WTC11 (cell line): Measurements from ENCODE around the gene LMF2. TPM values are rescaled to one million over a fixed set of nuclear protein-coding genes. Genes with fewer than 3 reads are reported as not detected.
A peak's percentile ranks its signal among the peaks of the same experiment; 100 is the strongest.

Experiments used
- ATAC-seq: fragments of 200-7000 bp; cut with Tn5 transposase; 2 replicates; pipeline ENCODE4 v1.10.0; 2021; ENCODE audit warnings: mild to moderate bottlenecking, moderate library complexity
- Bru-seq: library from RNA; stranded (reverse); fragments of 400-500 nt; gene quantifications from one replicate; lab custom pipeline; 2021; lab: Mats Ljungman, UMichigan
- CTCF ChIA-PET: fragments of 300-600 bp; sonication (Branson Sonifier 250); formaldehyde crosslinking; loops from one replicate; lab custom pipeline; 2021; ENCODE audit warnings: antibody characterized with exemption; lab: Charles Lee
- POLR2A ChIA-PET: fragments of 350-600 bp; sonication (Branson Sonifier 250); formaldehyde crosslinking; loops from one replicate; lab custom pipeline; 2021; ENCODE audit warnings: antibody characterized with exemption; lab: Charles Lee
- DNase-seq: peaks from one replicate; pipeline ENCODE4 v3.0.0; 2021; ENCODE audit warnings: low spot score
- H3K27ac Mint-ChIP-seq: 2 replicates; pipeline ENCODE4 v1.8.0; 2021; ENCODE audit warnings: mixed read lengths
- H3K27me3 Mint-ChIP-seq: 2 replicates; pipeline ENCODE4 v1.8.0; 2021; ENCODE audit warnings: low read depth, mild to moderate bottlenecking, moderate library complexity, mixed read lengths
- H3K36me3 Mint-ChIP-seq: 2 replicates; pipeline ENCODE4 v1.8.0; 2021; ENCODE audit warnings: mixed read lengths
- H3K4me1 Mint-ChIP-seq: 2 replicates; pipeline ENCODE4 v1.8.0; 2022; ENCODE audit warnings: mixed read lengths
- H3K4me3 Mint-ChIP-seq: 2 replicates; pipeline ENCODE4 v1.8.0; 2021; ENCODE audit warnings: mild to moderate bottlenecking, moderate library complexity, mixed read lengths
- H3K9me3 Mint-ChIP-seq: 2 replicates; pipeline ENCODE4 v1.8.0; 2021; ENCODE audit warnings: mixed read lengths
- ELF4 ChIP-seq: sonication (generic); formaldehyde crosslinking; IDR thresholded peaks from 2 replicates; pipeline ENCODE4 v1.8.1; 2022; ENCODE audit warnings: low read depth, mild to moderate bottlenecking, moderate library complexity, missing genetic modification reagents
- GABPB1 ChIP-seq: sonication (generic); formaldehyde crosslinking; IDR thresholded peaks from 2 replicates; pipeline ENCODE4 v1.8.1; 2023; ENCODE audit warnings: mild to moderate bottlenecking, missing genetic modification reagents
- HMGA2 ChIP-seq: fragments of 250-450 bp; sonication (Bioruptor Pico); IDR thresholded peaks from 2 replicates; pipeline ENCODE4 v1.4.0; 2021; ENCODE audit warnings: mild to moderate bottlenecking, moderate library complexity
- KAT7 ChIP-seq: sonication (generic); formaldehyde crosslinking; IDR thresholded peaks from 2 replicates; pipeline ENCODE4 v1.8.1; 2023; ENCODE audit warnings: missing genetic modification reagents, mild to moderate bottlenecking, borderline replicate concordance
- PRRX2 ChIP-seq: fragments of 250-450 bp; sonication (Bioruptor Pico); IDR thresholded peaks from 2 replicates; pipeline ENCODE4 v1.8.0; 2021; ENCODE audit warnings: mild to moderate bottlenecking
- RORB ChIP-seq: fragments of 250-450 bp; sonication (Bioruptor Pico); IDR thresholded peaks from 2 replicates; pipeline ENCODE4 v1.9.0; 2021; ENCODE audit warnings: mild to moderate bottlenecking
- SMAD3 ChIP-seq: sonication (generic); formaldehyde crosslinking; IDR thresholded peaks from 2 replicates; pipeline ENCODE4 v1.8.0; 2022; ENCODE audit warnings: missing genetic modification reagents, mild to moderate bottlenecking, borderline replicate concordance
- SMAD4 ChIP-seq: sonication (generic); formaldehyde crosslinking; IDR thresholded peaks from 2 replicates; pipeline ENCODE4 v1.8.0; 2022; ENCODE audit warnings: mild to moderate bottlenecking, missing genetic modification reagents
- TP53 ChIP-seq: sonication (generic); formaldehyde crosslinking; IDR thresholded peaks from 2 replicates; pipeline ENCODE4 v1.8.1; 2023; ENCODE audit warnings: mild to moderate bottlenecking, missing genetic modification reagents
- ZNF396 ChIP-seq: fragments of 250-450 bp; sonication (Bioruptor Pico); IDR thresholded peaks from 2 replicates; pipeline ENCODE4 v1.8.0; 2021; ENCODE audit warnings: mild to moderate bottlenecking, moderate library complexity, borderline replicate concordance
- ZNF423 ChIP-seq: fragments of 250-450 bp; sonication (Bioruptor Pico); IDR thresholded peaks from 2 replicates; pipeline ENCODE4 v2.1.2; 2022; ENCODE audit warnings: mild to moderate bottlenecking, moderate library complexity
- long read RNA-seq, 3 experiments: library from RNA in 1 of 3; library from capped mRNA in 1 of 3; library from polyadenylated mRNA in 1 of 3; unstranded in 2 of 3; stranded (forward) in 1 of 3; transcript quantifications; one replicate each; pipeline ENCODE4 v2.0.0, GENCODE V29; 2021
- total RNA-seq: library from RNA; stranded (reverse); gene quantifications from 3 replicates; pipeline ENCODE4 v1.2.3, GENCODE V29; 2021
- TF ChIP-seq, protein P1 (sequence below): sonication (generic); formaldehyde crosslinking; IDR thresholded peaks from 2 replicates; pipeline ENCODE4 v1.8.0; 2022; ENCODE audit warnings: mild to moderate bottlenecking, missing genetic modification reagents
- TF ChIP-seq, protein P2 (sequence below): fragments of 250-450 bp; sonication (Bioruptor Pico); IDR thresholded peaks from 2 replicates; pipeline ENCODE4 v1.9.0; 2021; ENCODE audit warnings: moderate library complexity, mild to moderate bottlenecking, inconsistent platforms, borderline replicate concordance
- TF ChIP-seq, protein P3 (sequence below): sonication (generic); formaldehyde crosslinking; IDR thresholded peaks from 2 replicates; pipeline ENCODE4 v1.8.1; 2023; ENCODE audit warnings: mild to moderate bottlenecking, missing genetic modification reagents, borderline replicate concordance
- TF ChIP-seq, protein P4 (sequence below): sonication (generic); formaldehyde crosslinking; IDR thresholded peaks from 2 replicates; pipeline ENCODE4 v1.8.0; 2023; ENCODE audit warnings: missing genetic modification reagents, mild to moderate bottlenecking, borderline replicate concordance
- TF ChIP-seq, protein P5 (sequence below): sonication (generic); formaldehyde crosslinking; IDR thresholded peaks from 2 replicates; pipeline ENCODE4 v1.8.1; 2022; ENCODE audit warnings: low read depth, mild to moderate bottlenecking, moderate library complexity, missing genetic modification reagents, borderline replicate concordance
- TF ChIP-seq, protein P6 (sequence below): sonication (generic); formaldehyde crosslinking; IDR thresholded peaks from 2 replicates; pipeline ENCODE4 v1.8.1; 2022; ENCODE audit warnings: mild to moderate bottlenecking, missing genetic modification reagents, moderate library complexity, borderline replicate concordance

The LMF2 gene, protein sequence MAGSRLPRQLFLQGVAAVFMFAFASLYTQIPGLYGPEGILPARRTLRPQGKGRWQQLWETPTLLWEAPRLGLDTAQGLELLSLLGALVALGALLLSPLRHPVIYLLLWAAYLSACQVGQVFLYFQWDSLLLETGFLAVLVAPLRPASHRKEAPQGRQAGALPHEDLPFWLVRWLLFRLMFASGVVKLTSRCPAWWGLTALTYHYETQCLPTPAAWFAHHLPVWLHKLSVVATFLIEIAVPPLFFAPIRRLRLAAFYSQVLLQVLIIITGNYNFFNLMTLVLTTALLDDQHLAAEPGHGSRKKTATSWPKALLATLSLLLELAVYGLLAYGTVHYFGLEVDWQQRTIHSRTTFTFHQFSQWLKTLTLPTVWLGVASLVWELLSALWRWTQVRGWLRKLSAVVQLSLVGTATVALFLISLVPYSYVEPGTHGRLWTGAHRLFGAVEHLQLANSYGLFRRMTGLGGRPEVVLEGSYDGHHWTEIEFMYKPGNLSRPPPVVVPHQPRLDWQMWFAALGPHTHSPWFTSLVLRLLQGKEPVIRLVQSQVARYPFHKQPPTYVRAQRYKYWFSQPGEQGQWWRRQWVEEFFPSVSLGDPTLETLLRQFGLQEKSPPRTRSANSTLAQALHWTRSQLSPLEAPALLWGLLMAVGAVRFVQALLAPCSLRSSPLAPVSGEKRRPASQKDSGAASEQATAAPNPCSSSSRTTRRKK
- total RNA-seq (38.1 to 43.7 TPM (median 39.8 TPM) in 3 replicates), Bru-seq, nascent RNA (percentile 35 among the genes with signal in this experiment)
- long read RNA-seq, experiment 1, transcript LMF2-202 (14 exons, 2,582 nt): major isoform, 90 of 172 reads
- long read RNA-seq, experiment 1, partial matches to known transcripts: 20 of 172 reads
- long read RNA-seq, experiment 1, other reads (novel, unspliced or antisense): 62 of 172 reads
- long read RNA-seq, experiment 2, partial matches to known transcripts: 13 of 28 reads
- long read RNA-seq, experiment 2, other reads (novel, unspliced or antisense): 15 of 28 reads
- long read RNA-seq, experiment 3, partial matches to known transcripts: 1 of 6 reads
- long read RNA-seq, experiment 3, other reads (novel, unspliced or antisense): 2 of 6 reads

DNA sequence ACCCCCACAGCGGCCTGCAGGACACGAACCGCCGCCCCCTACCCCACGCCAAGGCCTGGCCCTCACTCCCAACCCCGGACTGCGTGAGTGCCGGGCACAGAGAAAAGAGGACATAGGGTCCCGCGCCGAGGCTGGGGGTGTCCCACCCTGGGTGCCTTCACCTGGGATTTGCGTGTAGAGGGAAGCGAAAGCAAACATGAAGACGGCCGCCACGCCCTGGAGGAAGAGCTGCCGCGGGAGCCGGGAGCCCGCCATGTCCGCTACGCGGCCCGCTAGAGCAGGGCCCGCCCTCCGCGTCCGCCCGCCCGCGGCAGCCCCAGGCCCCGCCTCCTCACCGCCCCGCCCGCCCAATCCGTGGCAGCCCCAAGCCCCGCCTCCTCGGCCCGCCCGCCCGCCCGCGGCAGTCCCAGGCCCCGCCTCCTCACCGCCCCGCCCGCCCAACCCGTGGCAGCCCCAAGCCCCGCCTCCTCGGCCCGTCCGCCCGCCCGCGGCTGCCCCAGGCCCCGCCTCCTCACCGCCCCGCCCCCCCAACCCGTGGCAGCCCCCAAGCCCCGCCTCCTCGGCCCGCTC, at the start of gene LMF2:
Gene LMF2 (minus strand): TSS at position 282 of the 570 bp plus-strand sequence. CDS start 27 bp downstream, at position 255.
- Mint-ChIP-seq H3K9me3 (no peaks in the 10 kb centered on the region), H3K4me3 (peak within 1 kb of the TSS; percentile 93), H3K27me3 (no peaks in the 10 kb centered on the region)
- TF ChIP-seq, protein P1, sequence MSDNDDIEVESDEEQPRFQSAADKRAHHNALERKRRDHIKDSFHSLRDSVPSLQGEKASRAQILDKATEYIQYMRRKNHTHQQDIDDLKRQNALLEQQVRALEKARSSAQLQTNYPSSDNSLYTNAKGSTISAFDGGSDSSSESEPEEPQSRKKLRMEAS (CRISPR knock-in tag): 0 out of 2 replicates have a peak, but pooled peaks have one; percentile 19
- TF ChIP-seq ZNF396 (CRISPR knock-in tag) (no peak), ZNF423 (no peak), SMAD4 (CRISPR knock-in tag) (no peak), TP53 (no peak), RORB (no peak), GABPB1 (CRISPR knock-in tag) (no peak), HMGA2 (CRISPR knock-in tag) (no peak), ELF4 (CRISPR knock-in tag) (no peak), KAT7 (CRISPR knock-in tag) (no peak), SMAD3 (no peak), PRRX2 (no peak)
- TF ChIP-seq, protein P2, sequence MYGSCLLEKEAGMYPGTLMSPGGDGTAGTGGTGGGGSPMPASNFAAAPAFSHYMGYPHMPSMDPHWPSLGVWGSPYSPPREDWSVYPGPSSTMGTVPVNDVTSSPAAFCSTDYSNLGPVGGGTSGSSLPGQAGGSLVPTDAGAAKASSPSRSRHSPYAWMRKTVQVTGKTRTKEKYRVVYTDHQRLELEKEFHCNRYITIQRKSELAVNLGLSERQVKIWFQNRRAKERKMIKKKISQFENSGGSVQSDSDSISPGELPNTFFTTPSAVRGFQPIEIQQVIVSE (CRISPR knock-in tag): no peak
- TF ChIP-seq, protein P3, sequence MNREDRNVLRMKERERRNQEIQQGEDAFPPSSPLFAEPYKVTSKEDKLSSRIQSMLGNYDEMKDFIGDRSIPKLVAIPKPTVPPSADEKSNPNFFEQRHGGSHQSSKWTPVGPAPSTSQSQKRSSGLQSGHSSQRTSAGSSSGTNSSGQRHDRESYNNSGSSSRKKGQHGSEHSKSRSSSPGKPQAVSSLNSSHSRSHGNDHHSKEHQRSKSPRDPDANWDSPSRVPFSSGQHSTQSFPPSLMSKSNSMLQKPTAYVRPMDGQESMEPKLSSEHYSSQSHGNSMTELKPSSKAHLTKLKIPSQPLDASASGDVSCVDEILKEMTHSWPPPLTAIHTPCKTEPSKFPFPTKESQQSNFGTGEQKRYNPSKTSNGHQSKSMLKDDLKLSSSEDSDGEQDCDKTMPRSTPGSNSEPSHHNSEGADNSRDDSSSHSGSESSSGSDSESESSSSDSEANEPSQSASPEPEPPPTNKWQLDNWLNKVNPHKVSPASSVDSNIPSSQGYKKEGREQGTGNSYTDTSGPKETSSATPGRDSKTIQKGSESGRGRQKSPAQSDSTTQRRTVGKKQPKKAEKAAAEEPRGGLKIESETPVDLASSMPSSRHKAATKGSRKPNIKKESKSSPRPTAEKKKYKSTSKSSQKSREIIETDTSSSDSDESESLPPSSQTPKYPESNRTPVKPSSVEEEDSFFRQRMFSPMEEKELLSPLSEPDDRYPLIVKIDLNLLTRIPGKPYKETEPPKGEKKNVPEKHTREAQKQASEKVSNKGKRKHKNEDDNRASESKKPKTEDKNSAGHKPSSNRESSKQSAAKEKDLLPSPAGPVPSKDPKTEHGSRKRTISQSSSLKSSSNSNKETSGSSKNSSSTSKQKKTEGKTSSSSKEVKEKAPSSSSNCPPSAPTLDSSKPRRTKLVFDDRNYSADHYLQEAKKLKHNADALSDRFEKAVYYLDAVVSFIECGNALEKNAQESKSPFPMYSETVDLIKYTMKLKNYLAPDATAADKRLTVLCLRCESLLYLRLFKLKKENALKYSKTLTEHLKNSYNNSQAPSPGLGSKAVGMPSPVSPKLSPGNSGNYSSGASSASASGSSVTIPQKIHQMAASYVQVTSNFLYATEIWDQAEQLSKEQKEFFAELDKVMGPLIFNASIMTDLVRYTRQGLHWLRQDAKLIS: no peak
- TF ChIP-seq, protein P4, sequence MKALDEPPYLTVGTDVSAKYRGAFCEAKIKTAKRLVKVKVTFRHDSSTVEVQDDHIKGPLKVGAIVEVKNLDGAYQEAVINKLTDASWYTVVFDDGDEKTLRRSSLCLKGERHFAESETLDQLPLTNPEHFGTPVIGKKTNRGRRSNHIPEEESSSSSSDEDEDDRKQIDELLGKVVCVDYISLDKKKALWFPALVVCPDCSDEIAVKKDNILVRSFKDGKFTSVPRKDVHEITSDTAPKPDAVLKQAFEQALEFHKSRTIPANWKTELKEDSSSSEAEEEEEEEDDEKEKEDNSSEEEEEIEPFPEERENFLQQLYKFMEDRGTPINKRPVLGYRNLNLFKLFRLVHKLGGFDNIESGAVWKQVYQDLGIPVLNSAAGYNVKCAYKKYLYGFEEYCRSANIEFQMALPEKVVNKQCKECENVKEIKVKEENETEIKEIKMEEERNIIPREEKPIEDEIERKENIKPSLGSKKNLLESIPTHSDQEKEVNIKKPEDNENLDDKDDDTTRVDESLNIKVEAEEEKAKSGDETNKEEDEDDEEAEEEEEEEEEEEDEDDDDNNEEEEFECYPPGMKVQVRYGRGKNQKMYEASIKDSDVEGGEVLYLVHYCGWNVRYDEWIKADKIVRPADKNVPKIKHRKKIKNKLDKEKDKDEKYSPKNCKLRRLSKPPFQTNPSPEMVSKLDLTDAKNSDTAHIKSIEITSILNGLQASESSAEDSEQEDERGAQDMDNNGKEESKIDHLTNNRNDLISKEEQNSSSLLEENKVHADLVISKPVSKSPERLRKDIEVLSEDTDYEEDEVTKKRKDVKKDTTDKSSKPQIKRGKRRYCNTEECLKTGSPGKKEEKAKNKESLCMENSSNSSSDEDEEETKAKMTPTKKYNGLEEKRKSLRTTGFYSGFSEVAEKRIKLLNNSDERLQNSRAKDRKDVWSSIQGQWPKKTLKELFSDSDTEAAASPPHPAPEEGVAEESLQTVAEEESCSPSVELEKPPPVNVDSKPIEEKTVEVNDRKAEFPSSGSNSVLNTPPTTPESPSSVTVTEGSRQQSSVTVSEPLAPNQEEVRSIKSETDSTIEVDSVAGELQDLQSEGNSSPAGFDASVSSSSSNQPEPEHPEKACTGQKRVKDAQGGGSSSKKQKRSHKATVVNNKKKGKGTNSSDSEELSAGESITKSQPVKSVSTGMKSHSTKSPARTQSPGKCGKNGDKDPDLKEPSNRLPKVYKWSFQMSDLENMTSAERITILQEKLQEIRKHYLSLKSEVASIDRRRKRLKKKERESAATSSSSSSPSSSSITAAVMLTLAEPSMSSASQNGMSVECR: peak; percentile 38; the same call in 1 of the 2 replicates
- TF ChIP-seq, protein P5, sequence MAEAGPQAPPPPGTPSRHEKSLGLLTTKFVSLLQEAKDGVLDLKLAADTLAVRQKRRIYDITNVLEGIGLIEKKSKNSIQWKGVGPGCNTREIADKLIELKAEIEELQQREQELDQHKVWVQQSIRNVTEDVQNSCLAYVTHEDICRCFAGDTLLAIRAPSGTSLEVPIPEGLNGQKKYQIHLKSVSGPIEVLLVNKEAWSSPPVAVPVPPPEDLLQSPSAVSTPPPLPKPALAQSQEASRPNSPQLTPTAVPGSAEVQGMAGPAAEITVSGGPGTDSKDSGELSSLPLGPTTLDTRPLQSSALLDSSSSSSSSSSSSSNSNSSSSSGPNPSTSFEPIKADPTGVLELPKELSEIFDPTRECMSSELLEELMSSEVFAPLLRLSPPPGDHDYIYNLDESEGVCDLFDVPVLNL (CRISPR knock-in tag): no peak
- TF ChIP-seq, protein P6, sequence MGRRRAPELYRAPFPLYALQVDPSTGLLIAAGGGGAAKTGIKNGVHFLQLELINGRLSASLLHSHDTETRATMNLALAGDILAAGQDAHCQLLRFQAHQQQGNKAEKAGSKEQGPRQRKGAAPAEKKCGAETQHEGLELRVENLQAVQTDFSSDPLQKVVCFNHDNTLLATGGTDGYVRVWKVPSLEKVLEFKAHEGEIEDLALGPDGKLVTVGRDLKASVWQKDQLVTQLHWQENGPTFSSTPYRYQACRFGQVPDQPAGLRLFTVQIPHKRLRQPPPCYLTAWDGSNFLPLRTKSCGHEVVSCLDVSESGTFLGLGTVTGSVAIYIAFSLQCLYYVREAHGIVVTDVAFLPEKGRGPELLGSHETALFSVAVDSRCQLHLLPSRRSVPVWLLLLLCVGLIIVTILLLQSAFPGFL: no peak
- TF ChIP-seq, all 79 proteins: peak for 2
- CTCF ChIA-PET: interaction anchor here (0.6 to 3.0 kb wide), 23 partner anchors 10 to 448 kb away, joined by 3 to 60 read pairs (median 4); partner anchors contain the start of genes ARSA, SCO2 and SYCE3
- ATAC-seq (peak; percentile 81), DNase-seq (peak; percentile 90)
- Mint-ChIP-seq H3K27ac (peak within 1 kb of the TSS; percentile 98), H3K36me3 (no peaks in the 10 kb centered on the region), H3K4me1 (peaks cover 10% of the 10 kb centered on the region)
- POLR2A ChIA-PET: interaction anchor here (0.7 to 1.3 kb wide), 3 partner anchors 18 to 75 kb away, joined by 3 to 13 read pairs (median 6); partner anchors contain the start of genes CHKB and SCO2
